Measurements from ENCODE around the gene CDH10. TPM values are rescaled to one million over a fixed set of nuclear protein-coding genes. Genes with fewer than 3 reads are reported as not detected.

CDH10 gene
- total and polyA plus RNA-seq, 2 donors from 2014 or later, result 0.13 to 0.17 TPM

GRCh38 chr5:24491490-24491889 is 153.3 kb downstream of the CDH10 start:
- H3K4me1 ChIP-seq (ENCODE audit: control insufficient read depth in 2 of 3, insufficient read depth in 2 of 3, low read depth in 1 of 3, low read length in 3 of 3), result no peaks in the 10 kb centered on the region
- no peak overlapping the region for H3K4me3 ChIP-seq (ENCODE audit: low read length in 3 of 3)
- no peak overlapping the region for H3K27ac ChIP-seq (ENCODE audit: low read depth in 2 of 2, low read length in 2 of 2)
- H3K9me3 ChIP-seq (ENCODE audit: control insufficient read depth in 2 of 3, insufficient read depth in 1 of 3, low read length in 3 of 3), result no peaks in the 10 kb centered on the region
- no peaks in the 10 kb centered on the region for H3K36me3 ChIP-seq (ENCODE audit: control insufficient read depth in 2 of 3, insufficient read depth in 3 of 3, low read length in 3 of 3)
- no peak for TF ChIP-seq CTCF (IDR thresholded peaks at IDR 0.05; ENCODE audit: borderline replicate concordance, extremely low read depth, insufficient read depth)
- no peak for FAIRE-seq
- intact Hi-C loops (cut with DNase I), result no loop called here
- peak in 1 of 5 donors; percentile 5 for DNase-seq
- no peak overlapping the region for H3K9ac ChIP-seq (ENCODE audit: low read length in 3 of 3)
- H3K27me3 ChIP-seq (ENCODE audit: control insufficient read depth, insufficient read depth, low read length), result no peaks in the 10 kb centered on the region

- Histone ChIP-seq H3K9me3 (ENCODE audit: control insufficient read depth in 2 of 3, insufficient read depth in 1 of 3, low read length in 3 of 3) (no peaks in the 10 kb centered on the region), H3K4me1 (ENCODE audit: control insufficient read depth in 2 of 3, insufficient read depth in 2 of 3, low read depth in 1 of 3, low read length in 3 of 3) (no peaks in the 10 kb centered on the region), H3K4me3 (ENCODE audit: low read length in 3 of 3) (no peak overlapping the region), H3K9ac (ENCODE audit: low read length in 3 of 3) (no peak overlapping the region), H3K36me3 (ENCODE audit: control insufficient read depth in 2 of 3, insufficient read depth in 3 of 3, low read length in 3 of 3) (no peaks in the 10 kb centered on the region), H3K27me3 (ENCODE audit: control insufficient read depth, insufficient read depth, low read length) (no peaks in the 10 kb centered on the region), H3K27ac (ENCODE audit: low read depth in 2 of 2, low read length in 2 of 2) (no peak overlapping the region)
- intact Hi-C loops (cut with DNase I), result no loop called here
- TF ChIP-seq CTCF (IDR thresholded peaks at IDR 0.05; ENCODE audit: borderline replicate concordance, extremely low read depth, insufficient read depth), result no peak
- DNase-seq (peak in 1 of 5 donors; percentile 26), FAIRE-seq (no peak)
Measured at GRCh38 chr5:24487368-24488229, 157.2 kb downstream of the CDH10 start.

- intact Hi-C loops (cut with DNase I), result no loop called here
- H3K36me3 ChIP-seq (ENCODE audit: control insufficient read depth in 2 of 3, insufficient read depth in 3 of 3, low read length in 3 of 3), result no peaks in the 10 kb centered on the region
- TF ChIP-seq CTCF (IDR thresholded peaks at IDR 0.05; ENCODE audit: borderline replicate concordance, extremely low read depth, insufficient read depth), result no peak
- no peak overlapping the region for H3K27ac ChIP-seq (ENCODE audit: low read depth in 2 of 2, low read length in 2 of 2)
- no peak overlapping the region for H3K4me3 ChIP-seq (ENCODE audit: low read length in 3 of 3)
- FAIRE-seq (no peak), DNase-seq (no peak)
- H3K4me1 ChIP-seq (ENCODE audit: control insufficient read depth in 2 of 3, insufficient read depth in 2 of 3, low read depth in 1 of 3, low read length in 3 of 3), result no peaks in the 10 kb centered on the region
- H3K27me3 ChIP-seq (ENCODE audit: control insufficient read depth, insufficient read depth, low read length), result no peaks in the 10 kb centered on the region
- no peaks in the 10 kb centered on the region for H3K9me3 ChIP-seq (ENCODE audit: control insufficient read depth in 2 of 3, insufficient read depth in 1 of 3, low read length in 3 of 3)
- no peak overlapping the region for H3K9ac ChIP-seq (ENCODE audit: low read length in 3 of 3)
Measured at GRCh38 chr5:24480952-24481351, 163.8 kb downstream of the CDH10 start.

Measured in kidney (tissue), 14 donors.